Neuron (in vitro differentiated cells): ENCODE results near the gene AGPAT2.

Source experiments
- H2AFZ ChIP-seq: one replicate; pipeline ENCODE4 v1.6.1; 2013; ENCODE audit warnings: low read depth, mild to moderate bottlenecking, inconsistent platforms, low read length, moderate library complexity
- H3K27me3 ChIP-seq: one replicate; pipeline ENCODE4 v1.6.1; 2013; ENCODE audit warnings: low read length; ENCODE audit not compliant: insufficient read depth
- H3K36me3 ChIP-seq: one replicate; pipeline ENCODE4 v1.6.1; 2013; ENCODE audit warnings: low read length; ENCODE audit not compliant: insufficient read depth
- H3K4me1 ChIP-seq: one replicate; pipeline ENCODE4 v1.6.1; 2013; ENCODE audit warnings: low read length; ENCODE audit not compliant: insufficient read depth
- H3K4me3 ChIP-seq: 2 replicates; pipeline ENCODE4 v1.5.1; 2013; ENCODE audit warnings: mild to moderate bottlenecking, low read length, moderate library complexity
- H3K9me3 ChIP-seq: one replicate; pipeline ENCODE4 v1.6.1; 2013; ENCODE audit warnings: low read length

The AGPAT2 gene

DNA sequence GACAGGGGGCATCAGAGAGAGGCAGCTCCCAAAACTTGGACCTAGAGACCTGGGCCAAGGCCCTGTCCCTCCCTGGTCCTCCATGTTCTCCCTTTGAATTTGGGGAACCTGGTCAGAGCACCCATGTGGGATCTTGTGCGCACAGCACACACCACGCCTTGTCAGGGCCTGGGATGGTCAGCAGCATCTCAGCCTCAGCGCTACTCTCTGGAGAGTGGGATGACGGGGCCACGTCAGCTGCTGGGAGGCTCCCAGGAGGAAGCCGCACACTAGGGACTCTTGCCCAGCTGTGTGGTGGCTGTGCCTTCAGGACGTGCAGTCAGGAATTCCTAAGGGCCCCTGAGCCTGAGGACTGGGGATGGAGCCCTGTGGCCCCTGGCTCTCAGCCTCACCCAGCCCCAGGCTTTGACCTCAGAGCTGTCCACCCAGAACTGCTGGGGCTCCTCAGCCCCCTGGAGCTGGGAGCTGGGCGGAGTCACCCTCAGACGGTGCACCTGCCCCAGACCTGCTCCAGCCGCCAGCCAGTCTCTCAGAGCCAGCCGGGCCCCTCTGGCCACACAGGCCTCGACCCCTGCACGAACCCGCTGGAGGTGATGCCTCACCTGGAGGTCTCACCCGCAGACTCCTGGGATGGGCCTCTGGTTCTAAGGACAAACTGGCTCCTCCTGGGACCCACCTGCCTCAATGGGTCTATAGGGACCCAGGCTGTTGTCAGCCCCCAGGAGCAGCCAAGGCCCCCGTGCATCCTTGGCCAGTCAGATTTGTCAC, 62.9 kb downstream of the AGPAT2 start:
- peaks cover 39% of the 10 kb centered on the region for H3K4me1 ChIP-seq
- H3K4me3 ChIP-seq: no peak overlapping the region
- no peaks in the 10 kb centered on the region for H3K36me3 ChIP-seq
- H3K27me3 ChIP-seq: no peaks in the 10 kb centered on the region
- no peak overlapping the region for H2AFZ ChIP-seq
- H3K9me3 ChIP-seq: no peaks in the 10 kb centered on the region

DNA sequence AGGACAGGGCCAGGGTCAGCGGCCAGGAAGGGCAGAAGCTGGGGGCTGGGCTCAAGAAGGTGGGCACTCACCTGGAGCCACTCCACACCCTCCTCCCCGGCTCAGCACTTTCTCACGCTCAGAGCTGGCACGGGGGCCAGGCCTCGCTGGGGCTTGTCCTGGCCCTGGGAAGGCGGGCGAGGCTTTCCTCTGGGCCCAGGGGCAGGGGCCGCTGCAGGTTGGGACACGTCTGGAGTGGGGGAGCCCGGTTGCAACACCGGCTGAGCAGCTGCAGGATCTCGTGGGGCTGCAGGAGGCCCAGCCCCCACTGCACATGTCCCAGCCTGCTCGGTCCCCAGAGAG, 63.4 kb downstream of the AGPAT2 start:
- H3K27me3 ChIP-seq: no peaks in the 10 kb centered on the region
- no peaks in the 10 kb centered on the region for H3K36me3 ChIP-seq
- no peak overlapping the region for H2AFZ ChIP-seq
- H3K9me3 ChIP-seq: no peaks in the 10 kb centered on the region
- H3K4me1 ChIP-seq: peaks cover 35% of the 10 kb centered on the region
- no peak overlapping the region for H3K4me3 ChIP-seq
